ENCODE data around the gene TAAR1.
"Not testable (repeated sequence)": the region's sequence is repeated elsewhere in the genome, so short reads cannot be mapped to it uniquely, and the experiment has no call there.

TAAR1 gene

GRCh38 chr6:132661906-132662305, 2.9 kb upstream of the TAAR1 start:
- DNase-seq (ENCODE audit: low spot score): no peak

- DNase-seq (ENCODE audit: low spot score): peak; percentile 9
Observed at GRCh38 chr6:132651062-132651461, 7.9 kb downstream of the TAAR1 start.

DNA sequence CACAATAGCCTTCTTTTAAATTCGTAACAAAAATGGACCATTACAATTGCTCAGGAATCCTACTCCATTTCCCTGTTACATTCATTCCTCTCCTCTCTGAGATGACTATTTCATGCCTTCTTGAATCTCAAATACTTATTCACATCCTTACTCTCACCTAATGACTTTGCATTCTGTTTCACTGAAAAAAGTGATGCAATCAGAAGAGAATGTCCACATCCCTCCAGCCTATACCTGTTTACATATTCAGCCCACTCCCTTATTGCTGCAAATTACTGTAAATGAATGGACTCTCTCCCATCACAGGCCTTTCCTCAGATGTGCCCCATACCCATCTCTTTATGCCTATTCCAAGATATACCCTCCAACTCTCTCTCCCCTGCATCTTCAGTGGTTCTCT, 8.6 kb downstream of the TAAR1 start:
- no peak for DNase-seq (ENCODE audit: low spot score)

DNA sequence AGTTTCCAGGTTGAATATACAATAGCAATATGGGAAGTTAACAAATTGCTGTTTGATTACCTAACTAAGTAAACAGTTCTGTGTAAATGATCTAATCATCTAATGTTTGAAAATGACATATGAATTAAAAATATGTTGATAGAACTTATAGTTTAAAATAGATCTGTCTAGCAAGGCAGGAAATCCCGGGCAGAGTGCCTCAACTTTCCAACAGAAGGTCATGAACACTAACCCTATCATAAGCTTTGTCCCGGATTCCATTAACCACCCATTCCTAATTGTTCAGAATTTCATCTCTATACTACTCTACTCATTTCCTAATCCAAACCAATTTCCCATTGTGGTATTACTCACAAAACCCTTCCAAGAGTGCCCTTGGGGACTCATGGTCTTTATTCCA, 10.2 kb downstream of the TAAR1 start:
- no peak for DNase-seq (ENCODE audit: low spot score)

GRCh38 chr6:132648356-132648755, 10.6 kb downstream of the TAAR1 start:
- no peak for DNase-seq (ENCODE audit: low spot score)

DNA sequence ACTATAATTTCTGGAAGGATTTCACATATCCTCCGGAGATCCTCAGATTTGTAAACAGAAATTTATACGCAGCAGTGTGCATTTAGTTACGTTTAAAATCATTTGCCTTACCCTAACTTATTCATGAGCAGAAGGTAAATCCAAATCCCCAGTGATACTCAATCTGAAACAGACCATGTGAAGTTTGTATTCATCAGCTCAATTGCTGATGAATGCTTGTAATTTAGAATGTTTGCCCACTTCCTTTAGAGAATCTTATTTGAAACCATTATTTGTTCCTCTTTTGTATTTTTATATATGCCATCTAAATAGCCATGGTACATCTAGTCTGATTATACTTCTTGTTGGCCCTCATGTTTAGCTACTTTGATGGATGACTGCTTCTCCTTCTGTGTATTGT, 15.4 kb downstream of the TAAR1 start:
- peak; percentile 31 for DNase-seq (ENCODE audit: low spot score)

DNA sequence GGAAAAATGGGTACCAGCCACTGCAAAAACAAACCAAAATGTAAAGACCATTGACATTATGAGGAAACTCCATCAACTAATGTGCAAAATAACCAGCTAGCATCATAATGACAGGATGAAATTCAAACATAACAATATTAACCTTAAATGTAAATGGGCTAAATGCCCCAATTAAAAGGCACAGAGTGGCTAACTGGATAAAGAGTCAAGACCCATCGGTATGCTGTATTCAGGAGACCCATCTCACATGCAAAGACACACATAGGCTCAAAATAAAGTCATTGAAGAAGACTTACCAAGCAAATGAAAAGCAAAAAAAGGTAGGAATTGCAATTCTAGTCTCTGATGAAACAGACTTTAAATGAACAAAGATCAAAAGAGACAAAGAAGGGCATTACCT, 21.8 kb downstream of the TAAR1 start:
- DNase-seq (ENCODE audit: low spot score): not testable (repeated sequence)

GRCh38 chr6:132635906-132636305, 23.1 kb downstream of the TAAR1 start:
- DNase-seq (ENCODE audit: low spot score): not testable (repeated sequence)

DNA sequence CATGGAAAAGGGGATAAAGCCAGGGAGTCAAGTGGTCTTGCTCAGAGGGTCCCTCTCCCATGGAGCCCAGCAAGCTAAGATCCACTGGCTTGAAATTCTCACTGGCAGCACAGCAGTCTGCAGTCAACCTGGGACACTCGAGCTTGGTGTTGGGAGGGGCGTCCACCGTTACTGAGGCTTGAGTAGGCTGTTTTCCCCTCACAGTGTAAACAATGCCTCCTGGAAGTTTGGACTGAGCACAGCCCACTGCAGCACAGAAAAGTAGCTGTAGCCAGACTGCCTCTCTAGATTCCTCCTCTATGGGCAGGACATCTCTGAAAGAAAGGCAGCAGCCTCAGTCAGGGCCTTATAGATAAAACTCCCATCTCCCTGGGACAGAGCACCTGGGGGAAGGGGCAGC, 23.7 kb downstream of the TAAR1 start:
- not testable (repeated sequence) for DNase-seq (ENCODE audit: low spot score)

DNA sequence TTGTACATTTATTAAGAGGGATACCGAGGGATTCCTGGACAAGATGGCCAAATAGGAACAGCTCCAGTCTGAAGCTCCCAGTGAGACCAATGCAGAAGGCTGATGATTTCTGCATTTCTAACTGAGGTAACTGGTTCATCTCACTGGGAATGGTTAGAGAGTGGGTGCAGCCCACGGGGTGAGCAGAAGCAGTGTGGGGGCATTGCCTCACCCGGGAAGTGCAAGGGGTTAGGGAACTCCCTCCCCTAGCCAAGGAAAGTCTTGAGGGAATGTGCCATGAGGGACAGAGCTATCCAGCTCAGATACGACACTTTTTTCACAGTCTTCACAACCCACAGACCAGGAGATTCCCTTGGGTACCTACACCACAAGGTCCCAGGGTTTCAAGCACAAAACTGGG, 24.2 kb downstream of the TAAR1 start:
- no peak for DNase-seq (ENCODE audit: low spot score)

DNA sequence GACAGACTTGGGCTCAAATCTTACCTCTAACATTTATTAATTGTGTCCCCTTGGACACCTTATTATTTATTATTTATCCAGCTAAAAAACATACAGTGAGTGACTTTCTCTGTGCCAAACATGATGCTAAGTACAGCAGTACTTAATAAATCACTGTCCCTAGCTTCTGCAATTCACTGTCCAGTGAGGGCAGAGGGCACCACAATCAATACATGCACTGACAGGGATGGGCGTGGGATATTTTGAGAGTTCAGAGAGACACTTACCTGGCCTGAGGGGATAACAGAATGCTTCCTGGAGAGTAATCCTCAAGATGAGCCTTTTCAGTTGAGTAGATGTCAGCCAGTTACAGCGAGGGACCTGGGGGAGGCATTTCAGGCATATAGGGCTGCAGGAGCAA, 25.6 kb downstream of the TAAR1 start:
- DNase-seq (ENCODE audit: low spot score): no peak

DNA sequence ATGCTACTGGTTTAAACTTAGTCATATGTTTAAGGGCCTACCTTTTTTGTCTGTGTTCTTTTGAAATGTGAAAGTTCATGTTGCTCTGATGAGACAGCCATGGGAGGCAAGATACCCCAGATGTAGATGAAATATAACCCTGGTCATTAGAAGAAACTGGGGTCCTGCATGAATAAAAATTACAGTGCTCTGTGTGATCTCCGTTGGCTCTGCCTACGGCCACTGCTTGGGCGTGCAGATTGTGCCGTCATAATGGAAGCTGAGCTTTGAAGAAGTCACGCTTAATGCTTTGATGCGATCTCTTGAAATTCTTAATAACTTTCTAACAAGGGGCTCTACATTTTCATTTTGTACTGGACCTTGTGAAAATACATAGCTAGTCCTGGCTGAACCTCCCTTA, 34.8 kb downstream of the TAAR1 start, which contains the start of gene TAAR2:
TSS of gene TAAR2 (minus strand) at position 101 of the 400 bp plus-strand sequence. CDS start at position 101, 0 bp downstream.
- DNase-seq (ENCODE audit: low spot score): no peak

DNA sequence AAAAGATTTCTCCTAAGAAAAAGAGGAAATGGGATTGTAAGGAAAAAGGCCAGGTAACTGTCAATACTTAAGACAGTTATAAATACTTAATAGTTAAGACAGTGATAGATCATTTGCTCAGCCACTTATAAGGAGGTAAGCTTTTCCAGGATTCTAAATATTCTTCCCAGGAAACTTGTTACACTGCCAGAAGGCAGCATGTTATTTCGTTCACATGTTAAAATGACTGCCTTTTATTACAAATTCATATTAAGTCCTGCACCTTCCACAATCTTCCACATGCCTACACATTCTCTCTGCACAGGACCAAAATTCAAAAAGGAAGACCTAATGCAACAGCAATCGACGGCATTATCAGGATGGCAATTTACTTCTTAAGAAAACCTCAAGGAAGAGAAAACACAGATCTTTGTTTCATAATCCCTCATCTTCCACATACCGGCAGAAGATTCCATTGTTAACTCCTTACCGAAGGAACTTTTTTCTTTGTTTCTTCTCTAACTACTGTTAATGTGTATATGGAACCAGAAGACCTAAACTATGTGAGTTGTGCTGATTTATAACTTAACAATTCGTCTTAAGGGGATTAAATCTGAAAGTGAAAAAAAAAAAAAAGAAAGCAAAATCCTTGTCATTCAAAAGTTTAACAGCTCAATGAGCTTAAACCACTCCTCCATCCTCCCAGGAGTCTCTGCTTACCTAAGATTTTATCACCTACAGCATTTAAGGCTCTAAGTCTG, 35.7 kb downstream of the TAAR1 start:
- no peak for DNase-seq (ENCODE audit: low spot score)

- no peak for DNase-seq (ENCODE audit: low spot score)
Observed at GRCh38 chr6:132616677-132617076, 42.3 kb downstream of the TAAR1 start.

GRCh38 chr6:132614554-132614953, 44.4 kb downstream of the TAAR1 start:
- no peak for DNase-seq (ENCODE audit: low spot score)

DNA sequence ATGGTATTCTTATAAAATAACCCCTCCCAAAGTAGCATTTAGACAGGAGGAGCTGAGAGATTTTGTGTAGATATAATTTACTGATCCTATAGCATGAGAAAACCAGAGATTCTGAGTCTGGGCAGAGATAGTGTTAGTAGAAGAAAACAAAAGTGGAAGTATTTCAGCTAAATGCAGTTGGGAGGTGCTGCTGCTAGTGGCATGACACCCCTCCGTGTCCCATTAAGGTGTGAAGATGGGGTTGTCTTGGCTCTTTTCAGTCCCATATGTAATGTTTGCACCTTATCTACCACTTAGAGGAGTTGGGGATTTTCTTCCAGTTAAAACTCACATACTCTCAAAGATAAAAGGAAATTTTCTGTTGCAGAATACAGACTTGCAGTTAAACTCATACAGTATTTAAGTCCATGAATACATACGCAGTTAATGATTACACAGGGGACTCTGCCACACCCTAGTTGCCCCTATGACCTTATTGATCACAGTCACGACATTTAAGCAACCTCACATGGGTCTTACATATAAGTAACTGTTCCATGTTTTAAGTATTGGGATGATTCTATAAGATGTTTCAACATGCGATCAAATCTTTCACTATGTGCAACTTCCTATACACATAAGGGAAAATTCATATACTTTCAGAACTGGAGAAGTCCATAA, 46.4 kb downstream of the TAAR1 start:
- DNase-seq (ENCODE audit: low spot score): no peak

DNA sequence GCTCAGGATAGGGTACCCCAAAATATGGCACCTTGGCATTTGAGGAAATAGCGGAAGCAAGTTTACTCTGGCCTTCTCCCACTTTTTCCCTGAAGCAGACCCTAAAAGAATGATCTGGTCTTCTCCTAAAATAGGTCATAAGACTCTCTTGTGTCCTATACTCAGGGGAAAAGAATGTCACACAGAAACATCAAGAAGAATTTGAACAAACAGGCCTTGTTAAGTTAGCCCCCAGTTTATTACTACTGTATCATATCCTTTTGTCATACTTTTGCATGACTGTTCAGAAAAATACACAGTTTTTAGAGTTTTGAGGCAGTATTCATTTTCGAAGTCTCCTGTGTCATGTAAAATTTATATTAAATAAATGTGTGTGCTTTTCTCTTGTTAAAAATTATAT, 47.4 kb downstream of the TAAR1 start:
- DNase-seq (ENCODE audit: low spot score): no peak

DNA sequence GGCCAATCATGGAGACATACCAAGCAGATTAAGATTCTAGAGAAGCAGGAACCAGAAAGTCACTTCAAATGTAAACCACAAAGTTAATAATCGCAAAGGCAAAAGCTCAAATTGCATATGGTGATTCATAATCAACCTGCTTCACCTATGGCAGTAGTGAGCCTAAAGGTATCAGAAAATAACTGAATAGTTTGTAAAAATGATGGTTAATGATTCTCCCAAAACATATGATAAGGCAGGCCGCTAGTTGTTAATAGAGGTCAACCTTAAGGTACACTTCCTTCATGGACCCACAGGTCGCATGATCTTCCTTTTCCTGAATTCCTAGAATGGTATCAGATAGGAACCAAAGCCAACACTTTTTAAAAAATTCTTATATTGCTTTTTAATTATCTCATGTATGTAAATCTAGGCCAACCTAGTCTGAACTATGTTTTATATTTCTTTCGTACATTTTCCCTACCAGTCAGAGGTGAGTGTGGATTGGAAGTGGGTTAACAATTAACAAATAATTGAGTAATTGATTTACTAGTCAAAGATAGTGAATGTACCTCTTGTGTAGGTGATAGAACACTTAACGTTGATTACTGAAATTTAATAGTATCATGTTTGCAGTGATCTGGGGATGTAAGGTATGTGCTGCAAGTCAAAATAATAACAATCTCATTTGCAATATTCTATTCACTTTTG, 51.3 kb downstream of the TAAR1 start:
- no peak for DNase-seq (ENCODE audit: low spot score)

DNA sequence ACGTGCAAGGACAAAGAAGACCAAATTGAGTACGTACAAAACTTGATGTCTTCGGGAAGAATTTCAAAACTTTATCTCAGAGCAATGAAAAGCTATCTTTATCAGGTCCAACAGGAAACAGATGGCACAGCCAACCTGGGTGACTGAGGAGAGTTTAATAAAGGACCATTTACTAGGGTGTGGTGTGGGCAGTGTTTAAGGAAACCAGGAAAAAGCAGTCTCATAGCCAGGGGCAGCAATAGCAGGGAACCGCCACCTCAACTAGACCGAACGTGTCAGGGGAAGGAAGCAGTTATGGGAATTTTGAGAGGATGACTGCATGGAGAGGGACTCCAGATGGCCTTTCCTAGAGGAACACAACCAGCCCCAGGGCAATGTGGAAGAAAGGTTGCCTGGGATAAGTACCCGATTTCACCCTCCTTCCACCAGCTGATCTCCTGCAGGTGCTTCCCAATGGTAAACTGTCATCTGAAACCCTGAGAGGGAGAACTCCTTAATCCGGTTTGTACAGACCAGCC, 54.3 kb downstream of the TAAR1 start:
- no peak for DNase-seq (ENCODE audit: low spot score)

- DNase-seq (ENCODE audit: low spot score): not testable (repeated sequence)
Observed at GRCh38 chr6:132600900-132601299, 58.1 kb downstream of the TAAR1 start.

DNA sequence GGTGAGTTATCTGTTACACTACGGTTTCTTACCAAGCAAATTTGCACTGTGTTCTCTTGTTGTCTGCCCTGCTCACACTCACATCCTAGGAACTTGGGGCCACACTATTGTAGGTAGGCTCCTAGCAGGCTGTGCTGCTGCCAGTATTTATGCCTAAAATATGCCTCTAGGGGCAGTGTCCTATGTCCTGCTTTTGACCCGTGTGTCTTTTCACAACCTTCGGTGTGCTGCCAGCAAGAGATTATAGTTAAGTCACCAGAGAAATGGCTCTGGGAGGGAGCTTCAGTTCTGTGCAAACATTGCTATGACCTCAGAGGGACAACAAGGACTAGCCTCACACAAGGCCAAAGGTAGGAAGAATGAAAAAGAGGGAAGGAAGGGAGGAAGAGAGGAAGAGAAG, 60.5 kb downstream of the TAAR1 start:
- peak; percentile 15 for DNase-seq (ENCODE audit: low spot score)

DNA sequence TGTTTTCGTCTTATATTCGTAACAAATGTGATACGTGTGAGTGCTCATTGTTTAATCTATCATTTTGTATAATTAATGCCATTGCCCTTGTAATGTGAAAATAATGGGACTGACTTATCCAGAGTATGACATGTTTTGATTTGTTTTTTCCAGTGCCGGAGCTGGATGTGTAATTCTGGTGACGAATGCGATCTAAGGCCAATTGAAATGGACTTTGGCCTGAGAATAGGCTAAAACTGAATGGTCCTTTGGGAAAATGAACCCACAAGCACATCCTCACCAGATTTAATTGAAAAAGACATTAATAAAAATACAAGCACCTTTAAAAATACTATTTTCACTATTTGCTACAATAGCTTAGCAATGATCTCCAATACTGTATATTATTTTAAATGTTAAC, 62.8 kb downstream of the TAAR1 start:
- no peak for DNase-seq (ENCODE audit: low spot score)

Data from germinal center (tissue), 1 donor.